Left renal pelvis (tissue), 4 donors: ENCODE results near the gene PTGDS. TPM values are rescaled to one million over a fixed set of nuclear protein-coding genes. Genes with fewer than 3 reads are reported as not detected.

Experiments
- DNase-seq, 4 donors: peaks; one replicate each; pipeline ENCODE4 v3.0.0-alpha.2; 2013; ENCODE audit warnings: low read depth in 4 of 4, low spot score in 3 of 4
- polyA plus RNA-seq, 4 donors: library from polyadenylated mRNA; unstranded; fragments of 120-200 nt; gene quantifications; one replicate each; pipeline ENCODE4 v1.2.1, GENCODE V29; 2013; ENCODE audit not compliant: insufficient read length in 4 of 4

The PTGDS gene
- polyA plus RNA-seq, 4 donors, result 3.8 to 66.7 (median 27.7) TPM

- DNase-seq, result no peak
Measured at GRCh38 chr9:137019891-137020683, 42.8 kb downstream of the PTGDS start.

GRCh38 chr9:137020771-137021567 lies 43.7 kb downstream of the PTGDS start:
- no peak for DNase-seq

GRCh38 chr9:137021568-137021978 lies 44.3 kb downstream of the PTGDS start:
- DNase-seq, result no peak

GRCh38 chr9:137021979-137022661 lies 44.8 kb downstream of the PTGDS start:
- no peak for DNase-seq

- no peak for DNase-seq
Measured at GRCh38 chr9:137022662-137023008, 45.3 kb downstream of the PTGDS start.

GRCh38 chr9:137023157-137023556 lies 45.9 kb downstream of the PTGDS start:
- no peak for DNase-seq

GRCh38 chr9:137023583-137023991 lies 46.3 kb downstream of the PTGDS start:
- DNase-seq, result no peak

GRCh38 chr9:137025517-137025966 lies 48.2 kb downstream of the PTGDS start:
- peak in 3 of 4 donors; percentile 63 to 82 (median 69) for DNase-seq

GRCh38 chr9:137026384-137026783 lies 49.1 kb downstream of the PTGDS start:
- no peak for DNase-seq

GRCh38 chr9:137026828-137027227 lies 49.5 kb downstream of the PTGDS start:
- no peak for DNase-seq

GRCh38 chr9:137027369-137028262 lies 50.3 kb downstream of the PTGDS start, which contains the start of gene ABCA2:
TSS of gene ABCA2 (minus strand) at chr9:137028237. CDS start at chr9:137028140, 97 bp downstream.
- no peak for DNase-seq

GRCh38 chr9:137028263-137029057 lies 51.2 kb downstream of the PTGDS start:
- no peak for DNase-seq

GRCh38 chr9:137029058-137029936 lies 52.0 kb downstream of the PTGDS start:
- DNase-seq, result no peak

- DNase-seq, result no peak
Measured at GRCh38 chr9:137030006-137030405, 52.7 kb downstream of the PTGDS start.

- DNase-seq, result no peak
Measured at GRCh38 chr9:137030538-137031527, 53.5 kb downstream of the PTGDS start.
